ENCODE data around the gene NDUFV1.
"Not testable (repeated sequence)": the region's sequence is repeated elsewhere in the genome, so short reads cannot be mapped to it uniquely, and the experiment has no call there.

The NDUFV1 gene

DNA sequence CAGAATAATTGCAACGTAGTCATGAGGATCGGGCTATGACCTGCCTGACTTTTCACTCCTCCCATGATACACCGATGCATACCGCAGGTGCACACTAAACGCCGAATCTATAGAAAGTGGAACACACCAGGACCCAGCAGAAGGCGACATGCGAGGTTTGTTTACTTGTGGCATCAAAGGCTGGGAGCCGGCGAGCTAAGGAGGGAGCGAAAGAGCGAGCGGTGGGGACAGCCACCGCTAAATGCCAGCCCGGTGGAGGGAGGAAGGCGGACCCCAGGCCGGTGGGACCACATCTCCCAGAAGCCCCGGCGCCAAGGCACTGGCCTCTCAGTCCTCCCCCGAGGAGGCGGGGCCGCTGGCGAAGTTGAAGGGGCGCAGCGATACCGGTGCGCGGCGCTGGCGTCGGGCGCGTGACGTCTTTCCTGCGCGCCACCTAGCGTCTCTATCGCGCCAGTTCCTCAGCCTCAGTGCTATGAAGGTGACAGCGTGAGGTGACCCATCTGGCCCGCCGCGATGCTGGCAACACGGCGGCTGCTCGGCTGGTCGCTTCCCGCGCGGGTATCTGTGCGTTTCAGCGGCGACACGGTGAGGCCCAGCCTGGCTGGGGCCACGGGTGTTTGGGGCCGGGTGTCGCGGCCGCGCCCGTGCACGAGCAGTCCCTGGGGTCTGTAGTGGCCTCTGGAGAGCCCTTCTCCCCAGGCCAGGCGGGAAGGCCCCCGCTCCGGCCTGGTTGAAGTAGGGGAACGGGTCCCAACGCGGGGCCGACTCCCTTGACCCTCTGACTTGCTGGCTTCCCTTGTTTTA lies at the start of gene NDUFV1:
Gene NDUFV1, plus strand, starts transcription at position 445 of the 804 bp plus-strand sequence. Its CDS starts 69 bp downstream, at position 514.
- H3K4me3 ChIP-seq: peak within 1 kb of the TSS; percentile 76 to 100 (median 95)

DNA sequence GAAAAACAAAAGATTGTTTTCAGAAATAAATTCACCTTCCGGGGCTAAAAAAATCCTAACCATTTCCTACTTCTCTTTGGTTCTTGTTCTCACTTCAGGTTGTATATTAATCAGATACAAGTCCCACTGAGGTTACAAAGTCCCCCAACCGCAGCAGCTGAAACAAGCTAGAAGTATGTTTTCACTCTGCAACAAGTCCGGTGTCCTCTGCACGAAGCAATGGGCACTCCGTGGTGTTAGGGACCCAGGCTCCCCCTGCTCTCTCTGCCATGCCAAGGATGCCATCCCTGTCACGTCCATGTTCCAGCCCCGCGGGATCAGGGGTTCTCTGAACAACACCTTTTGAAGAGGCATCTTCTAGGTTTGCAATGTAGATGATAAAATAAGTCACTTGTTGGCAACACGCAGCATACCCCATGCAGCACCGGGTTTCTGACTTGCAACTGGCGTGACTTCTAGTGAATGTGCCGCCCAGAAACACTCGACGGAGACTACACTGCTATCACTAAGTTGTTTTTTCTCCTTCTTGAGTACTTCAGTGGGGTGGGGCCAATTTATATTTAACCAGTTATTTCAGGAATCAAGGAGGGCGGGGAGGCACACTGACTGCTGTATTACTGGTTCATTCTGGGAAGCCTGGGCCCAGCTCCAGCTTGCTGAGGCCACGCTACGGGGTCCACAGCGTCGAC lies 48.5 kb upstream of the NDUFV1 start:
- Histone ChIP-seq H3K27ac (no peak overlapping the region), H3K4me3 (no peak overlapping the region)

More for the DNA sequence above, at the start of gene NDUFV1:
- H3K27ac ChIP-seq: peak within 1 kb of the TSS; percentile 62 to 96 (median 90)

DNA sequence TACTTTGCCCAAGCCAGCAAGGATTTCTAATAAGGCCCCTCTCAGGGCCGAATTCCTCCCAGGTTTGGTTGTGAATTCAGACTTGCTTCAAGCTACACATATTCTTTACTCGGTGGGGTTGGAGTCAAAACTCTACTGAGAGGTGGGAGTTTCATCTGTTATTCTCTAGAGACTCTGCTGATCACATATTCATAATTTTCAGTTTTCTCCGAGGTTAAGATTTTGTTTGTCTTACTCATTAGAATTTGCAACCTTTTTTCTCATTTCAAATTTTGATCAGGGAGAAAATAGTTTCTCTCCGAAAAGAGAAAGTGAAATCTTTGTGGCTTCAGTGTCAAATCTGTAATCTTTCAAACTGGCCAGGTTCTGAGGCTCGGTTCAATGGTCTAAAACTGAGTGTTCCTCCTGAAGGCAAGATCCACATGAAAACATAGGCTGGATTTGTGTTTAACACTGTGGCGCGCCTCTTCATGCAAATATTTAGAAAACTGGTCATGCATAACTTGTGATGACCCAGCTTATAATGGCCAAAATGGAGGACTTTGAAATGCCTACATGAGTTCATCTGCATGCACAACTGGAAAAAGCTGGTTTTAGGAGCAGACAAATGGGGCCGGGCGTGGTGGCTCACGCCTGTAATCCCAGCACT lies 44.6 kb upstream of the NDUFV1 start:
- Histone ChIP-seq H3K27ac (peak overlapping the region in 1 of 21 experiments; percentile 17), H3K4me3 (no peak overlapping the region)

DNA sequence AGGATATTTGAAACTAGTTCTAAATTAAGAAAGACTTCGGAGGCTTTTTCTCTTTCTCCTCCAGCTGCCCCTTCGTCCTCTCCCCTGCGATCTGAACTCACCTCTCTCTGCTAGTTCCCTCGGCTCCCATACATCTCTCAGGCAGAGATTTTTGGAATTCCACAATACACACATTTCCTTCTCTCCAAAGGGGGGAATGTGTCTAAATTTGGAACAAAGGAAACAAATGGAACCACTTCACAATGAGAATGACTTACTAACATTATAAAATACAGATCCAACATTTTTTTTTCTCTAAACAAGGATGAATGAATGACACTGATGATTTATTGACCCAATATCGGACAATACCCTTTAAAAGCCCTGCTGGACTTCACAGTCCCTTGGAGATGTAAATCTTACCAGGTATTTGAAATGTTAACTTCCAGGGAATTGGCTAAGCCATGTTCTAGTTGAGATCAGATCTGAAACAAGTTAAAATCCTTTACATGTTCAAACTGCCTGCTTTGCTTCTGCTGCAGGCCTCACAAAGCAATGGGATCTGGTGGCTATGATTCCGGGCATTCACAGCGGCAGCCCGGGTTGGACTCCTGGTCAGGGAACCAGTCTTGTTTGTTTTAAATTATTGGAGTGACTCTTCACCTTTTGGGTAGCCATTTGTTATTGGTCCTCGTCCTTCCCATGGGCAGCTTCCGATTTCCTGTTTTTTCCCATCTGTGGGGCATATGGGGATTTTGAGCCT lies 43.6 kb upstream of the NDUFV1 start:
- no peak overlapping the region for H3K27ac ChIP-seq

DNA sequence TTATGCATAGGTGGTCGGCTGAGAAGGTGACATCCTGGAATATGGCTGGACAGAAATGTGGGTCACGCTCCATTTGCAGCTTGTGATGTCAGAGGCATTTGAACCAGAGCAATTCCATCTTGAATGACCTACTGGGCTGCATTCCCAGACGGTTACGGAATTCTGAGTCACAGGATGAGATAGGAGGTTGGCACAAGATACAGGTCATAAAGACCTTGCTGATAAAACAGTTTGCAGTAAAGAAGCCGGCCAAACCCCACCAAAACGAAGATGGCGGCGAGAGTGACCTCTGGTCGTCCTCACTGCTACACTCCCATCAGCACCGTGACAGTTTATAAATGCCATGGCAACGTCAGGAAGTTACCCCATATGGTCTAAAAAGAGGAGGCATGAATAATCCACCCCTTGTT lies 43.0 kb upstream of the NDUFV1 start:
- not testable (repeated sequence) for H3K27ac ChIP-seq, H3K4me3 ChIP-seq

More for the DNA sequence above, 43.6 kb upstream of the NDUFV1 start:
- H3K4me3 ChIP-seq: no peak overlapping the region

DNA sequence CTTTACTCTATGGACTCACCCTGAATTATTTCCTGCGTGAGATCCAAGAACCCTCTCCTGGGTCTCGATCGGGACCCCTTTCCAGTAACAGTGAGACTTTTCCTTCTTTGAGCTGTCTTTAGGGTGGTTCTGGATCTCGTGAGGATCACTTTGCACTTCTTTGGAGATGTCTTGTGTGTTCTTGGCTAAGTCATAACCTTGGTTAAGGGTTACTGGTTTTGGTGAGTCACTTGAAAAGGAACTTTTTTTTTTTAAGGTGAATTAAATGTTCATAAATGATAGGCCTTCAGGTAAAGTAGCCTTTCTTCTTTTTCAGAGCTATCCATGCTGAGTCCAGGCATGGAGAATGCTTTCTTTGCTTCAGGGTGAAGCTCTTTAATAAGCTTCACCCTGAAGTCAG lies 42.5 kb upstream of the NDUFV1 start:
- Histone ChIP-seq H3K4me3 (no peak overlapping the region), H3K27ac (no peak overlapping the region)

DNA sequence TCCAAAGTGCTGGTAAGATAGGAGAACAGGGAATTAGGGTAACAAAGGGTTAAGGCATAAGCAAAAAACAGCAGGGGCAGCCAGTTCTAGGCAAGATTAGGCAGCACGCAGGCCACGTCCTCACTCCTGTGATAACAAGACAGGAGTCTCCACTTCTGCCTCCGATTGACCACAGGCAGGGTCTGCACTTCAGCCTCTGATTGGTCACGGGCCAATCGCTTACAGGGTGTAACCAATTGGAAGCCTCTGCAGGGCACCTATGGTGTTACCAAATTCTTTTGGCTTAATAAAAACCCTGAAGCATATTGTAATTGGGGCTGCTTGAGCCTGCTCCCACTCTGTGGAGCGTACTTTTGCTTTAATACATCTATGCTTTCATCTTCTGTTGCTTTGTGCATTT lies 35.3 kb upstream of the NDUFV1 start:
- H3K4me3 ChIP-seq: no peak overlapping the region
- no peak overlapping the region for H3K27ac ChIP-seq

DNA sequence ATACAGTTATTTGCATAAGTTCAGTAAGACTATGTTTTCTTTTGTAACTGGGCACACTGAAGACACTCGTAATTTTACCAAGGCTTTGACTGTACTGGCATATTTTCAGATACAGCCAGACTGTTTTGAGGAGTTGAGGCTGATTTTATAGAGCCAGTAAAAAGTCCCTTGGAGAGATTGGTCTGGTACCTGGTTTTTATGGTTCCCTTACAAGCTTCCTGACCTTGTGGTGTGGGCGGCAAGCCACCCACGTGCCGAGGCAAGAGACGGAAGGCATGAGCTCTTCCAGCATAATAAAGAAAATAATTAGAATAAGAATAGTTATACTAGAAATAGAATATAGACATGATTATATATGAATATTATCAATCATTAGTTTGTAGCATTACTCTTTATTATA lies 34.4 kb upstream of the NDUFV1 start:
- Histone ChIP-seq H3K27ac (no peak overlapping the region), H3K4me3 (no peak overlapping the region)

DNA sequence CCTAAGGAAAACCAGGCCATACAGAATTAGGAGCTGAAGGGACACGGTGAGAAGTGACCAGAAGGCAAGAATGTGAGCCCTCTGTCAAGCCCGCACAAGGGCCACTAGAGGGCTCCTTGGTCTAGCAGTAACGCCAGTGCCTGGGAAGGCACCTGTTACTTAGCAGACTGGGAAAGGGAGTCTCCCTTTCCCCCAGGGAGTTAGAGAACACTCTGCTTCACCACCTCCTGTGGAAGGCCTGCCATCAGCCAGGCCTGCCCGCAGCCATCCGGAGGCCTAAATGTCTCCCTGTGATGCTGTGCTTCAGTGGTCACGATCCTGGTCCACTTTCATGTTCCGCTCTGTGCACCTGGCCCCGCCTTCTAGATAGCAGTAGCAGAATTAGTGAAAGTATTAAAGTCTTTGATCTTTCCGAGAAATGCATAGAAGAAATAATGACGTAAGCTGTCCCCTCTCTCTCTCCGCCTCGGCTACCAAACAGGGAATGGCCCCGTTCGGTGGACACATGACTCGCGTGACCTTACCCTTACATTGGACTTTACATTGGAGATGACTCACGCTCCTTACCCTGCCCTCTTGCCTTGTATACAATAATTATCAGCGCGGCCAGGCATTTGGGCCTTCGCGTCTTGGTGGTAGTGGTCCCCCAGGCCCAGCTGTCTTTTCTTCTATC lies 33.9 kb upstream of the NDUFV1 start:
- H3K4me3 ChIP-seq: no peak overlapping the region
- H3K27ac ChIP-seq: no peak overlapping the region

DNA sequence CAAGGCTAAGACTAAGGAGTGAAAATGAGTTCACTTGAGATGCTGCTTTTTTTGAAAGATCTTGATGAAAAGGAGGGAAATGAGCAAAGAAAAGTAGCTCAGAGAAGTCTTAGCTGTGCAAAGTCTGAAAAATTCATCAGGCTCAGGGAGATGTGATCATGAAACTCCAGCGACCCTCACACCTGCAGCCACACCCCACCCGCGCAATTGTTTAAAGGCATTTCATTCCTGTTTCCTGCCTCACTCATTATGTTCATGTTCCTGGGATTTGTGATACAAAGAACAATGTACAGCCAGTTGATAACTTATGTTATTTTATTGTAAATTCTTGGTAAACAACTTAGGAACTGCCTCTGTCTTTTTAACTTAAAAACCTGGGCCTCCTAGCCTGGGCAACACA lies 31.8 kb upstream of the NDUFV1 start:
- H3K4me3 ChIP-seq: no peak overlapping the region
- H3K27ac ChIP-seq: no peak overlapping the region

DNA sequence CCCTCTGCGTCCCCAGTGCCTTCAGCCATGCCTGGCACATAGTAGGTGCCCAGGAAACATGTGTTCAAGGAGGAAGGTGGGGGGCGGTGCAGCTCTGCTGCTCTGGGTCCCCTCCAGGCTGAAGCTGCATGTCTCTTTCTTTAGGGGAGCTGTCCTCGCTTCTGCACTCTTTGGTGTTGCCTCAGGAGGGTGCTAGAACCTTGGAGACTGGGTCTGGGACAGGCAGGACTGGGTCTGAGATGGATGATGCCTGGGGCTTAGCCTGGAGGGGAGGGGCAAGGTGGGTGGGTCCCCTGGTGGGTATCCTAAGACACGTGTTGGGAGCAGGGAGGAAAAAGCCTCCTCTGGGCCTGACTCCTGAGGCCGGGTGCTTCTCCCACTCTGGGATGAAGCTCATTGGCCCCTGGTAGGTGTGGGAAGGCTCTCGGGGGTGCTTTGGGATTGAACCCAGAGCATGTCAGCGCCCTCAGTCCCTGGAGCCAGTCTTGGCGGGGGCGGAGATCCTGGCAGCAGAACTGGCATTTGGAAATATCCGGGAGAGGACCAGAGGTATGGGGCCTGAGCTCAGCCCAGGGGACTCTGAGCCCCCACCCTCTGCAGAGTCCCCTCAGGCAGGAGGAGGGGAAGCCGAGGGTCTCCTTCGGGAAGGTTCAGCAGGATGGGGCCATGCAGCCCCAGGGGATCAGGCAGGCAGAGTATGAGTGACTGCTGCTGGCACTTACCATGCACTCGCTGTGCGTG lies 29.8 kb upstream of the NDUFV1 start:
- H3K4me3 ChIP-seq: no peak overlapping the region
- no peak overlapping the region for H3K27ac ChIP-seq

DNA sequence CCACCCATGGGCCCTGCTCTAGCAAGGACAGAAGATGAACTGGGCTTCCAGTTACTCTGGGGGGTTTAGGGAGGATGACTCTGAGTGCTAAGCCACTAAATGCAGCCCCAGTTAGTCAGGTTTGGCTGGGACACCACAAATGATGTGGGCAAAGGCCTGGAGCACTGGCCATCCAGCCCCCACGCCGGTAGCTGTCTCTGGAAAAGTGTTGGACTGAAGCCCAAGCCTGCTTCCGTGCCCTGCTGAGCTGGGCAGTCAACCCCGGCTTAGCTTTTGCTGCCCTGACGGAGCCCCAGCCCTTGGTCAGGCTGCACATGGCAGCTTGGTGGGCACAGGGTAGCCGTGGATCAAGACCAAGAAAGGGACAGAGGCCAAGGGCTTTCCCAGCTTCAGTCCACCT lies 28.8 kb upstream of the NDUFV1 start:
- H3K27ac ChIP-seq: no peak overlapping the region
- H3K4me3 ChIP-seq: no peak overlapping the region

DNA sequence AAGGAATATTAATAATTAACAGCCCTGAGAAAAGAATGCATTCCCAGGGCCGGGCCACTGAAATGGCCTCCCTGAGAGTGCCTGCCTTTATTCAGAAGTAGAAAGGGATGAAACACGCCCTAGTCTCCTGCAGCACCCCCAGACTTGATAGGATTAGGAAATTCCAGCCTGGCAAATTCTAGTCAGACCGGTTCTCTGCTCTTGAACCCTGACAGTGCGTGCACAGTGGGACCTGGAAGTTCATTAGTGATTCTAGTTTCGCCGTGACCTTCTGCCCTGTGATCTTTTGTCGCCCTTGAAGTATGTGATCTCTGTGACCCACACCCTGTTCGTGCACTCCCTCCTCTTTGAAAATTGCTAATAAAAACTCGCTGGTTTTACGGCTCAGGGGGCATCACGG lies 25.3 kb upstream of the NDUFV1 start:
- peak overlapping the region in 5 of 21 experiments; percentile 17 to 99 (median 49) for H3K27ac ChIP-seq
- H3K4me3 ChIP-seq: no peak overlapping the region

DNA sequence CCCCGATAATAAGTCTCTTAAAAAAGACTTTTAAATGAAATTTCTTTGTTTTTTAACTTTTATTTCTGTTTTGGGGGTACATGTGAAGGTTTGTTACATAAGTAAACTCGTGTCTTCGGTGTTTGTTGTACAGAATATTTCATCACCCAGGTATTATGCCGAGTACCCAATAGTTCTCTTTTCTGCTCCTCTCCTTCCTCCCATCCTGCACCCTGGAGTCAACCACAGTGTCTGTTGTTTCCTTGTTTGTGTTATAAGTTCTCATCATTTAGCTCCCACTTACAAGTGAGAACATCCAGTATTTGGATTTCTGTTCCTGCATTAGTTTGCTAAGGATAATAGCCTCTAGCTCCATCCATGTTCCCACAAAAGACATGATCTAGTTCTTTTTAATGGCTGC lies 24.7 kb upstream of the NDUFV1 start:
- peak overlapping the region in 7 of 21 experiments; percentile 6 to 100 (median 42) for H3K27ac ChIP-seq
- no peak overlapping the region for H3K4me3 ChIP-seq

DNA sequence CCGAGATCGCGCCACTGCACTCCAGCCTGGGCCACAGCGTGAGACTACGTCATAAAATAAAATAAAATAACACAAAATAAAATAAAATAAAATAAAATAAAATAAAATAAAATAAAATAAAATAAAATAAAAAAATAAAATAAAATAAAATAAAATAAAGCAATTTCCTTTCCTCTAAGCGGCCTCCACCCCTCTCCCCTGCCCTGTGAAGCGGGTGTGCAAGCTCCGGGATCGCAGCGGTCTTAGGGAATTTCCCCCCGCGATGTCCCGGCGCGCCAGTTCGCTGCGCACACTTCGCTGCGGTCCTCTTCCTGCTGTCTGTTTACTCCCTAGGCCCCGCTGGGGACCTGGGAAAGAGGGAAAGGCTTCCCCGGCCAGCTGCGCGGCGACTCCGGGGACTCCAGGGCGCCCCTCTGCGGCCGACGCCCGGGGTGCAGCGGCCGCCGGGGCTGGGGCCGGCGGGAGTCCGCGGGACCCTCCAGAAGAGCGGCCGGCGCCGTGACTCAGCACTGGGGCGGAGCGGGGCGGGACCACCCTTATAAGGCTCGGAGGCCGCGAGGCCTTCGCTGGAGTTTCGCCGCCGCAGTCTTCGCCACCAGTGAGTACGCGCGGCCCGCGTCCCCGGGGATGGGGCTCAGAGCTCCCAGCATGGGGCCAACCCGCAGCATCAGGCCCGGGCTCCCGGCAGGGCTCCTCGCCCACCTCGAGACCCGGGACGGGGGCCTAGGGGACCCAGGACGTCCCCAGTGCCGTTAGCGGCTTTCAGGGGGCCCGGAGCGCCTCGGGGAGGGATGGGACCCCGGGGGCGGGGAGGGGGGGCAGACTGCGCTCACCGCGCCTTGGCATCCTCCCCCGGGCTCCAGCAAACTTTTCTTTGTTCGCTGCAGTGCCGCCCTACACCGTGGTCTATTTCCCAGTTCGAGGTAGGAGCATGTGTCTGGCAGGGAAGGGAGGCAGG lies 23.2 kb upstream of the NDUFV1 start, which contains the start of gene GSTP1:
Gene GSTP1, plus strand, starts transcription at position 566 of the 958 bp plus-strand sequence. Its CDS starts 32 bp downstream, at position 598.
- peak within 1 kb of the TSS; percentile 52 to 79 (median 66) for H3K4me3 ChIP-seq
- H3K27ac ChIP-seq: peak within 1 kb of the TSS; percentile 86 to 100 (median 97)

DNA sequence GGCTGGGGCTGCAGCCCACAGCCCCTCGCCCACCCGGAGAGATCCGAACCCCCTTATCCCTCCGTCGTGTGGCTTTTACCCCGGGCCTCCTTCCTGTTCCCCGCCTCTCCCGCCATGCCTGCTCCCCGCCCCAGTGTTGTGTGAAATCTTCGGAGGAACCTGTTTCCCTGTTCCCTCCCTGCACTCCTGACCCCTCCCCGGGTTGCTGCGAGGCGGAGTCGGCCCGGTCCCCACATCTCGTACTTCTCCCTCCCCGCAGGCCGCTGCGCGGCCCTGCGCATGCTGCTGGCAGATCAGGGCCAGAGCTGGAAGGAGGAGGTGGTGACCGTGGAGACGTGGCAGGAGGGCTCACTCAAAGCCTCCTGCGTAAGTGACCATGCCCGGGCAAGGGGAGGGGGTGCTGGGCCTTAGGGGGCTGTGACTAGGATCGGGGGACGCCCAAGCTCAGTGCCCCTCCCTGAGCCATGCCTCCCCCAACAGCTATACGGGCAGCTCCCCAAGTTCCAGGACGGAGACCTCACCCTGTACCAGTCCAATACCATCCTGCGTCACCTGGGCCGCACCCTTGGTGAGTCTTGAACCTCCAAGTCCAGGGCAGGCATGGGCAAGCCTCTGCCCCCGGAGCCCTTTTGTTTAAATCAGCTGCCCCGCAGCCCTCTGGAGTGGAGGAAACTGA lies 22.4 kb upstream of the NDUFV1 start:
- H3K27ac ChIP-seq: peak overlapping the region; percentile 86 to 100 (median 97)
- H3K4me3 ChIP-seq: peak overlapping the region; percentile 52 to 79 (median 66)
